Measurements from ENCODE around the gene SLC25A13.

DNA sequence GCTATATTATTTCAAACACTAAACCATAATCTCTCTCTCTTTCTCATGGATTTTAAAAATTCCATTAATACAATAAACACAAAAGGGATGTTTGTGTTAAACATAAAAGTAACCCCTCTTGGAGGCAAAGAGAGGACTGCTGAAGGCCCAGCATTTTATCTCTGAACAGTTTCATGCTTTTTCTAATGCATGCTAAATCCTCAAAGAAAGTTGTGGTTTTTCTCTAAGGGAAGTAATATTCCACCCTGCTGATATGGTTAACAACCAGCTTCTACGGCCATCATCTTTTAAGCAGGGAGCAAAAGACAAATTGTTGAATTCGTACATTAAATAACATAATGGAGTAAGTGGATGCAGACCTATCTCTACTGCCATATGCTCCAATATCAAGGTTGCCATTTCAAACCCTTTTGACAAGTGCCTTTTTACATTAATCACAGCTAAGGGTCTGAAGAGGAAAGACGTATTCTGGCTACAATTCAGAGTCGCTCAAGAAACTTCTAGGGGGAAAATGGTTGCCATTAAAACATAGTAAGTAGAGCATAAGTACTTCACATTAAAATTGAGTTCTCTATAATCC is 103.1 kb downstream of the SLC25A13 start:
- no peak for TF ChIP-seq EZH2 (IDR thresholded peaks at IDR 0.05; ENCODE audit: insufficient read depth, poor library complexity, severe bottlenecking)
- no peak for TF ChIP-seq EZH2phosphoT487 (IDR thresholded peaks at IDR 0.05; ENCODE audit: insufficient read depth, low read depth)
